Natural killer cell (primary cell): ENCODE results near the gene PLXNA2. TPM values are rescaled to one million over a fixed set of nuclear protein-coding genes. Genes with fewer than 3 reads are reported as not detected.

Experiments
- ATAC-seq, 3 donors: fragments of 150-1000 bp in 2 of 3; fragments of 200-7000 bp in 1 of 3; cut with Tn5 transposase; 1 replicate in 1 of 3; 2 replicates in 2 of 3; pipeline ENCODE4 v1.10.0; 2021; ENCODE audit warnings: mild to moderate bottlenecking in 2 of 3, moderate library complexity in 2 of 3
- DNase-seq, 2 donors: peaks; one replicate each; pipeline versions ENCODE4 v3.0.0 to v3.0.0-alpha.2; 2013 to 2021; ENCODE audit warnings: mixed read lengths in 1 of 2
- H3K27ac ChIP-seq: one replicate; pipeline ENCODE4 v1.5.1; 2013; ENCODE audit warnings: mild to moderate bottlenecking, low read length
- H3K27me3 ChIP-seq: one replicate; pipeline ENCODE4 v1.6.1; 2013; ENCODE audit warnings: low read length; ENCODE audit not compliant: control insufficient read depth, insufficient read depth
- H3K36me3 ChIP-seq: one replicate; pipeline ENCODE4 v1.6.1; 2013; ENCODE audit warnings: low read length; ENCODE audit not compliant: control insufficient read depth, insufficient read depth
- H3K4me1 ChIP-seq: one replicate; pipeline ENCODE4 v1.6.1; 2013; ENCODE audit warnings: low read length; ENCODE audit not compliant: control insufficient read depth, insufficient read depth
- H3K4me3 ChIP-seq: one replicate; pipeline ENCODE4 v1.5.1; 2013; ENCODE audit warnings: low read length
- H3K9me3 ChIP-seq: one replicate; pipeline ENCODE4 v1.6.1; 2013; ENCODE audit warnings: low read length; ENCODE audit not compliant: control insufficient read depth, insufficient read depth
- H3K27ac Mint-ChIP-seq, 2 donors: one replicate each; pipeline ENCODE4 v1.8.0; 2022; ENCODE audit warnings: mild to moderate bottlenecking in 2 of 2, mixed read lengths in 2 of 2, moderate library complexity in 1 of 2
- H3K27me3 Mint-ChIP-seq, 2 donors: one replicate each; pipeline ENCODE4 v1.8.0; 2022; ENCODE audit warnings: low read depth in 2 of 2, mixed read lengths in 2 of 2
- H3K36me3 Mint-ChIP-seq: one replicate; pipeline ENCODE4 v1.8.0; 2022; ENCODE audit warnings: mixed read lengths
- H3K4me1 Mint-ChIP-seq, 2 donors: one replicate each; pipeline ENCODE4 v1.8.0; 2022; ENCODE audit warnings: mixed read lengths in 2 of 2
- H3K4me3 Mint-ChIP-seq: one replicate; pipeline ENCODE4 v1.8.0; 2022; ENCODE audit warnings: mild to moderate bottlenecking, moderate library complexity, mixed read lengths
- H3K9me3 Mint-ChIP-seq, 2 donors: one replicate each; pipeline ENCODE4 v1.8.0; 2022; ENCODE audit warnings: mixed read lengths in 2 of 2
- WGBS: methylation state at CpG from one replicate; pipeline ENCODE4 v1.1.7; 2013; ENCODE audit warnings: missing lambda C conversion rate; ENCODE audit not compliant: insufficient coverage; 5-methylcytosine and 5-hydroxymethylcytosine counted together
- intact Hi-C: fragments of 100-400 bp; cut with micrococcal nuclease; formaldehyde crosslinking; loops from one replicate; pipeline ENCODE4 v1.14.2; 2022
- total RNA-seq, 4 donors: library from RNA; stranded (reverse); fragments of 120-200 nt in 1 of 4; gene quantifications; one replicate each; pipeline versions ENCODE4 v1.2.3 to v1.2.4, GENCODE V29; 2013 to 2022
- TF ChIP-seq, protein P1 (sequence below): fragments of 200-600 bp; IDR thresholded peaks from one replicate; pipeline ENCODE4 v1.8.0; 2022; ENCODE audit warnings: antibody characterized with exemption

PLXNA2 gene
- total RNA-seq, 3 donors from 2014 or later (not counting 1 experiment from before 2014, with no cell fraction given), result 2.8 to 8.4 (median 2.8) TPM

DNA sequence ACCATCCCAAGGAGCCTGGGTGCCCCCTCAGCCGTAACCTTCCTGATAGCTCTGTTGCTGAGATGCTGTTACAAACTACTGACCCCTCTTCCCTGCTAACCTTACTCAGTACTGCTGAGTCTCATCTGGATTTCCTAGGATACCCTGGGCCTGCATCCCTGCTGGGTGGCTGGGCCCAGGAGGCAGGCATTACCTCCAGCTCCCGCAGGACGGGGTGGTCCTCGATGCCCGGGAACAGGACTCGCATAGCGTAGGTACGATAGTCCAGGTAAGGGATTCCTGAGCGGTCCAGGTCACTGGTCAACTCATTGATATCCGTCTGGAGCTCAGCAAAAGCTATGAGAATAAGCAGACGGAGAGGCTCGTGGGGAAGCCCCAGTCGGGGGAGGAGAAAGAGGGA is 201.3 kb downstream of the PLXNA2 start:
- H3K27me3 ChIP-seq, result no peaks in the 10 kb centered on the region
- DNase-seq (no peak), ATAC-seq (no peak)
- H3K36me3 Mint-ChIP-seq, result no peaks in the 10 kb centered on the region
- H3K4me3 ChIP-seq, result no peak overlapping the region
- TF ChIP-seq, protein P1, sequence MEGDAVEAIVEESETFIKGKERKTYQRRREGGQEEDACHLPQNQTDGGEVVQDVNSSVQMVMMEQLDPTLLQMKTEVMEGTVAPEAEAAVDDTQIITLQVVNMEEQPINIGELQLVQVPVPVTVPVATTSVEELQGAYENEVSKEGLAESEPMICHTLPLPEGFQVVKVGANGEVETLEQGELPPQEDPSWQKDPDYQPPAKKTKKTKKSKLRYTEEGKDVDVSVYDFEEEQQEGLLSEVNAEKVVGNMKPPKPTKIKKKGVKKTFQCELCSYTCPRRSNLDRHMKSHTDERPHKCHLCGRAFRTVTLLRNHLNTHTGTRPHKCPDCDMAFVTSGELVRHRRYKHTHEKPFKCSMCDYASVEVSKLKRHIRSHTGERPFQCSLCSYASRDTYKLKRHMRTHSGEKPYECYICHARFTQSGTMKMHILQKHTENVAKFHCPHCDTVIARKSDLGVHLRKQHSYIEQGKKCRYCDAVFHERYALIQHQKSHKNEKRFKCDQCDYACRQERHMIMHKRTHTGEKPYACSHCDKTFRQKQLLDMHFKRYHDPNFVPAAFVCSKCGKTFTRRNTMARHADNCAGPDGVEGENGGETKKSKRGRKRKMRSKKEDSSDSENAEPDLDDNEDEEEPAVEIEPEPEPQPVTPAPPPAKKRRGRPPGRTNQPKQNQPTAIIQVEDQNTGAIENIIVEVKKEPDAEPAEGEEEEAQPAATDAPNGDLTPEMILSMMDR, result no peak
- no peaks in the 10 kb centered on the region for H3K9me3 ChIP-seq
- H3K27ac ChIP-seq, result no peak overlapping the region
- 95% methylated on average over 13 of the region's 13 CpGs for WGBS
- intact Hi-C loops, result no loop called here
- H3K27ac Mint-ChIP-seq, result no peak overlapping the region
- no peaks in the 10 kb centered on the region for H3K4me1 ChIP-seq
- H3K27me3 Mint-ChIP-seq, result no peaks in the 10 kb centered on the region
- H3K9me3 Mint-ChIP-seq, result no peaks in the 10 kb centered on the region
- no peaks in the 10 kb centered on the region for H3K4me1 Mint-ChIP-seq
- H3K36me3 ChIP-seq, result no peaks in the 10 kb centered on the region
- H3K4me3 Mint-ChIP-seq, result no peak overlapping the region

DNA sequence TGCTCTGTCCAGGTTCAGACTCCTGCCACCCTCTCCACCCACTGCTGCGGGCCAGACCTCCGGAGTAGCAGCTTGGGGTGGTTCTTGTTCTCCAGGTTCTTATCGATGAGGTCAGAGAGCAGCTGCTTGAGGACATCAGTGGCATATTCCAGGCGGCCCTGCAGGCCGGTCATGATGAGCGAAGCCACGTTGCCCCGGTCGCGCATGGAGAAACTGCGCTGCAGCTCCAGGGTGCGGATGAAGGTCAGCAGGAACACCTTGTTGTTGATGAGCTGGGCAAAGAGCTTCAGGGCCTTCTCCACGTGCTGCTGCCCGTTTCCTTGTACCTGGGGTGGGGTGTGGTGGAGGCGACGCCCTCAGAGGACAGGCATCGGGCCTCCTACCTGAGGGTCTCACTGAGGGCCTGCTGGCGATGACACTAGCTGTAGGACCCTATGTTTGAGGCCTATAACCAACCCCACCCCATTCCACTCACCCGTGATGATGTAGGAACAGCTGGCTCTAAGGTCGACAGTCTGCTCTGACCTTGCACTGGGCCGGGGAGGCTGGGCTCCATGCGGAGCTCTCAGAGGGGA is 202.1 kb downstream of the PLXNA2 start:
- H3K4me3 Mint-ChIP-seq, result no peak overlapping the region
- H3K4me1 Mint-ChIP-seq, result no peaks in the 10 kb centered on the region
- no peaks in the 10 kb centered on the region for H3K9me3 ChIP-seq
- H3K36me3 Mint-ChIP-seq, result no peaks in the 10 kb centered on the region
- no peaks in the 10 kb centered on the region for H3K9me3 Mint-ChIP-seq
- no peaks in the 10 kb centered on the region for H3K27me3 Mint-ChIP-seq
- H3K4me3 ChIP-seq, result no peak overlapping the region
- 94% methylated on average over 22 of the region's 22 CpGs for WGBS
- no peaks in the 10 kb centered on the region for H3K4me1 ChIP-seq
- no peaks in the 10 kb centered on the region for H3K36me3 ChIP-seq
- H3K27ac Mint-ChIP-seq, result no peak overlapping the region
- no peak for DNase-seq
- H3K27ac ChIP-seq, result no peak overlapping the region
- intact Hi-C loops, result no loop called here
- H3K27me3 ChIP-seq, result no peaks in the 10 kb centered on the region
- TF ChIP-seq, protein P1, result no peak
- no peak for ATAC-seq

DNA sequence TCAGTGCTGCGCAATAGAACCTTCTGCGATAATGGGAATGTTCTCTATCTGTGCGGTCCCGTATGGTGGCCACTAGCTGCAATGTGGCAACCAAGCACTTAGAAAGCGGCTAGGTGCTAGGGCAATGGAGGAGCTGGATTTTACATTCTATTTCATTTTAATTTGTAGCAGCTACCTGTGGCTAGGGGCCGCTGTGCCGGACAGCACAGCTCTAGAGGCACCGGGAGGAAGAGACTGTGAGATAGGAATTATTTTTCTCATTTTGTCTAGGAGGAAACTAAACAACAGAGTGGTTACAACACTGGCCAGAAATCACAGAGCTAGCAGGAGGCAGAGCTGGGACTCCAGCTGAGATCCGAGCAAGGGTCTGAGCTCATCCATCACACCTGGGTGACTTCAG is 202.7 kb downstream of the PLXNA2 start:
- intact Hi-C loops, result no loop called here
- ATAC-seq (no peak), DNase-seq (no peak)
- no peaks in the 10 kb centered on the region for H3K4me1 Mint-ChIP-seq
- Histone ChIP-seq H3K36me3 (no peaks in the 10 kb centered on the region), H3K4me1 (no peaks in the 10 kb centered on the region), H3K27me3 (no peaks in the 10 kb centered on the region), H3K4me3 (no peak overlapping the region), H3K9me3 (no peaks in the 10 kb centered on the region), H3K27ac (no peak overlapping the region)
- H3K27ac Mint-ChIP-seq, result no peak overlapping the region
- TF ChIP-seq, protein P1, result no peak
- WGBS, result 93% methylated on average over 9 of the region's 9 CpGs
- no peaks in the 10 kb centered on the region for H3K27me3 Mint-ChIP-seq
- H3K9me3 Mint-ChIP-seq, result no peaks in the 10 kb centered on the region
- no peak overlapping the region for H3K4me3 Mint-ChIP-seq
- no peaks in the 10 kb centered on the region for H3K36me3 Mint-ChIP-seq

DNA sequence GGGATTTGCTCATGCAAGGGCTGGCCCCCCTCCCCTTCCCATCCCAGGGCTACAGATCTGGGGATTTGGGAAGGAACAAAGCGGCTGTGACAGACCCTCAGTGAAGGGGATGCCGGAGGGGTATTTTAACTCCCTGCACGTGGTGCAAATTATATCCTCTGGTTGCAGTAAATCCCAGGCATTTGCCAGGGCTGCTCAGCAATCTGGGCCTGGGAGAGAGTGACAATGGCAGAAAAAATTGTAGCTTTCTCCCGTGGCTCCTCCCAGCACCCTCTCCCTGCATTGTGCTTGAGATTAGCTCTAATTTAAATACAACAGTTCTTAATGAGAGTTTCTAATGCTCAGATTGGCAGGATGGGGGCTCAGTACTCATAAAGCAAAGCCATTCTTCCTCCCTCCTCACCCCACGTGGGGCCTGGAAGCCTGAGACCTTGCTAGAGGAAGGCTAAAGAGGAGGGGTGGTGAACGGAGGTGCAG is 203.3 kb downstream of the PLXNA2 start:
- TF ChIP-seq, protein P1, result no peak
- Histone ChIP-seq H3K4me3 (no peak overlapping the region), H3K27ac (no peak overlapping the region), H3K27me3 (no peaks in the 10 kb centered on the region), H3K36me3 (no peaks in the 10 kb centered on the region), H3K9me3 (no peaks in the 10 kb centered on the region), H3K4me1 (no peaks in the 10 kb centered on the region)
- WGBS, result 89% methylated on average over 5 of the region's 6 CpGs
- H3K4me3 Mint-ChIP-seq, result no peak overlapping the region
- H3K36me3 Mint-ChIP-seq, result no peaks in the 10 kb centered on the region
- no peaks in the 10 kb centered on the region for H3K4me1 Mint-ChIP-seq
- no peaks in the 10 kb centered on the region for H3K27me3 Mint-ChIP-seq
- ATAC-seq, result no peak
- DNase-seq, result no peak
- intact Hi-C loops, result no loop called here
- H3K27ac Mint-ChIP-seq, result no peak overlapping the region
- H3K9me3 Mint-ChIP-seq, result no peaks in the 10 kb centered on the region
